PC-3 (cell line): ENCODE measurements around the gene SOX10.

Experiments
- CTCF ChIP-seq: fragments of 300-600 bp; sonication (generic); conservative IDR thresholded peaks from 2 replicates; pipeline ENCODE4 v1.5.1; 2017; ENCODE audit warnings: antibody characterized with exemption, low read depth, mild to moderate bottlenecking, low read length
- EZH2 ChIP-seq: fragments of 300-600 bp; sonication (generic); IDR thresholded peaks from one replicate; pipeline ENCODE4 v1.6.1; 2017; ENCODE audit warnings: antibody characterized with exemption, mild to moderate bottlenecking, low read length; ENCODE audit not compliant: unreplicated experiment

GRCh38 chr22:37929390-37929789 lies 55.0 kb downstream of the SOX10 start:
- TF ChIP-seq EZH2: no peak
- TF ChIP-seq CTCF: no peak
